Panc1 (cell line): ENCODE results near the gene SKA3. TPM values are rescaled to one million over a fixed set of nuclear protein-coding genes. Genes with fewer than 3 reads are reported as not detected.

Experiments
- ATAC-seq: fragments of 200-7000 bp; cut with Tn5 transposase; 2 replicates; pipeline ENCODE4 v1.9.1; 2020; ENCODE audit warnings: mild to moderate bottlenecking, moderate library complexity
- BruUV-seq: library from RNA; stranded (reverse); fragments of 400-500 nt; replicated peaks from 2 replicates; lab custom pipeline; 2021; lab: Mats Ljungman, UMichigan
- CTCF ChIA-PET: fragments of 300-600 bp; sonication (Branson Sonifier 250); formaldehyde crosslinking; loops from one replicate; lab custom pipeline; 2022; ENCODE audit warnings: antibody characterized with exemption; lab: Charles Lee
- POLR2A ChIA-PET: fragments of 300-600 bp; sonication (Branson Sonifier 250); formaldehyde crosslinking; loops from one replicate; lab custom pipeline; 2022; ENCODE audit warnings: antibody characterized with exemption; lab: Charles Lee
- DNase-seq: peaks from one replicate; pipeline ENCODE4 v3.0.0-alpha.2; 2010; ENCODE audit warnings: low read depth, low spot score
- H3K27ac ChIP-seq: 2 replicates; pipeline ENCODE4 v1.5.1; 2011; ENCODE audit warnings: mild to moderate bottlenecking, low read length, inconsistent platforms
- H3K27me3 ChIP-seq: fragments of 200-500 bp; sonication (Bioruptor generic); 2 replicates; pipeline ENCODE4 v1.6.0; 2014; ENCODE audit warnings: low read length, inconsistent platforms; ENCODE audit not compliant: control insufficient read depth, insufficient read depth
- H3K36me3 ChIP-seq: fragments of 200-500 bp; sonication (Bioruptor generic); 2 replicates; pipeline ENCODE4 v1.5.1; 2014; ENCODE audit warnings: inconsistent platforms, mild to moderate bottlenecking, low read length, moderate library complexity; ENCODE audit not compliant: control insufficient read depth, insufficient read depth
- H3K4me1 ChIP-seq: 2 replicates; pipeline ENCODE4 v1.5.1; 2011; ENCODE audit warnings: inconsistent platforms, mild to moderate bottlenecking, low read length, moderate library complexity; ENCODE audit not compliant: control insufficient read depth, insufficient read depth
- H3K4me3 ChIP-seq, 2 experiments: 2 replicates each; pipeline ENCODE4 v1.5.1; 2011 to 2012; ENCODE audit warnings: low read depth in 2 of 2, low read length in 2 of 2, mild to moderate bottlenecking in 2 of 2, inconsistent platforms in 1 of 2, moderate library complexity in 1 of 2
- H3K9me3 ChIP-seq: fragments of 200-500 bp; sonication (Bioruptor generic); 2 replicates; pipeline ENCODE4 v1.5.1; 2014; ENCODE audit warnings: low read depth, mild to moderate bottlenecking, inconsistent platforms, low read length, moderate library complexity; ENCODE audit not compliant: control insufficient read depth, insufficient read depth
- CTCF ChIP-seq: fragments of 450-650 bp; IDR thresholded peaks from 2 replicates; pipeline ENCODE4 v1.5.1; 2017; ENCODE audit warnings: mild to moderate bottlenecking
- POLR2AphosphoS5 ChIP-seq: IDR thresholded peaks from 2 replicates; pipeline ENCODE4 v1.6.1; 2012; ENCODE audit warnings: mild to moderate bottlenecking, low read depth, low read length, moderate library complexity
- REST ChIP-seq, 2 experiments: IDR thresholded peaks; 2 replicates each; pipeline ENCODE4 v1.6.1; 2011 to 2012; ENCODE audit warnings: low read depth in 2 of 2, control low read depth in 1 of 2, low read length in 1 of 2, mild to moderate bottlenecking in 1 of 2, moderate library complexity in 1 of 2; ENCODE audit not compliant: insufficient read depth in 1 of 2
- SIN3A ChIP-seq: IDR thresholded peaks from 2 replicates; pipeline ENCODE4 v1.6.1; 2012; ENCODE audit warnings: low read depth, mild to moderate bottlenecking, low read length, moderate library complexity, borderline replicate concordance; ENCODE audit not compliant: insufficient read depth
- TCF7L2 ChIP-seq: IDR thresholded peaks from 2 replicates; pipeline ENCODE4 v1.6.1; 2011; ENCODE audit warnings: mild to moderate bottlenecking, low read depth, low read length, inconsistent platforms
- in situ Hi-C: cut with HindIII; loops from 2 replicates; pipeline ENCODE4 v1.10.0; 2016; ENCODE audit warnings: low sequenced_read_pairs, low pct_unique_long_range_greater_than_20kb
- intact Hi-C: fragments of 100-400 bp; cut with micrococcal nuclease; formaldehyde crosslinking; loops from one replicate; pipeline ENCODE4 v1.10.0; 2022; ENCODE audit not compliant: unreplicated experiment
- total RNA-seq: library from RNA; stranded (reverse); gene quantifications from one replicate; pipeline ENCODE4 v1.2.1, GENCODE V29; 2021; ENCODE audit not compliant: unreplicated experiment

The SKA3 gene
- total RNA-seq, 1 experiment from 2014 or later, result 15.1 TPM

- no peak for TF ChIP-seq TCF7L2
- TF ChIP-seq POLR2AphosphoS5, result no peak
- TF ChIP-seq CTCF, result no peak
- TF ChIP-seq REST (IDR thresholded peaks at IDR 0.05; ENCODE audit: insufficient read depth in 1 of 2, low read depth in 2 of 2, low read length in 1 of 2), result no peak
- TF ChIP-seq SIN3A, result no peak
- BruUV-seq, result no TSS peak
- peak; percentile 55 for DNase-seq
- no peaks in the 10 kb centered on the region; the same call in 1 of the 2 replicates for H3K4me1 ChIP-seq
- no peaks in the 10 kb centered on the region for H3K9me3 ChIP-seq
- in situ Hi-C loops (no loop called here), intact Hi-C loops (no loop called here)
- ATAC-seq, result no peak
- H3K27me3 ChIP-seq, result no peaks in the 10 kb centered on the region
- no peak overlapping the region for H3K27ac ChIP-seq
- peaks cover 8% of the 10 kb centered on the region; the same call in 1 of the 2 replicates for H3K36me3 ChIP-seq
- CTCF ChIA-PET, result no interaction called here
- POLR2A ChIA-PET, result no interaction called here
- H3K4me3 ChIP-seq, result no peak overlapping the region
Measured at GRCh38 chr13:21164631-21165030, 11.7 kb downstream of the SKA3 start.

GRCh38 chr13:21152251-21152899 lies 24.0 kb downstream of the SKA3 start:
- in situ Hi-C loops, result no loop called here
- CTCF ChIA-PET, result no interaction called here

More at GRCh38 chr13:21152251-21152899, 24.0 kb downstream of the SKA3 start:
- no peak for TF ChIP-seq REST (IDR thresholded peaks at IDR 0.05; ENCODE audit: insufficient read depth in 1 of 2, low read depth in 2 of 2, low read length in 1 of 2)
- no peak for TF ChIP-seq POLR2AphosphoS5
- TF ChIP-seq SIN3A, result no peak
- no peak for TF ChIP-seq TCF7L2
- TF ChIP-seq CTCF, result no peak
- H3K36me3 ChIP-seq, result no peaks in the 10 kb centered on the region; the same call in 1 of the 2 replicates
- ATAC-seq (no peak), DNase-seq (no peak)
- H3K9me3 ChIP-seq, result no peaks in the 10 kb centered on the region
- H3K4me1 ChIP-seq, result no peaks in the 10 kb centered on the region
- no peak overlapping the region for H3K27ac ChIP-seq
- intact Hi-C loops, result no loop called here
- no peaks in the 10 kb centered on the region for H3K27me3 ChIP-seq
- BruUV-seq, result no TSS peak
- POLR2A ChIA-PET, result no interaction called here
- H3K4me3 ChIP-seq, result no peak overlapping the region
